SW 1271 (cell line): ENCODE results near the gene MRPS23.

ENCODE experiments used
- DNase-seq, 2 experiments: peaks; one replicate each; lab custom pipeline; 2025; lab: John Stamatoyannopoulos, UW

The MRPS23 gene

DNA sequence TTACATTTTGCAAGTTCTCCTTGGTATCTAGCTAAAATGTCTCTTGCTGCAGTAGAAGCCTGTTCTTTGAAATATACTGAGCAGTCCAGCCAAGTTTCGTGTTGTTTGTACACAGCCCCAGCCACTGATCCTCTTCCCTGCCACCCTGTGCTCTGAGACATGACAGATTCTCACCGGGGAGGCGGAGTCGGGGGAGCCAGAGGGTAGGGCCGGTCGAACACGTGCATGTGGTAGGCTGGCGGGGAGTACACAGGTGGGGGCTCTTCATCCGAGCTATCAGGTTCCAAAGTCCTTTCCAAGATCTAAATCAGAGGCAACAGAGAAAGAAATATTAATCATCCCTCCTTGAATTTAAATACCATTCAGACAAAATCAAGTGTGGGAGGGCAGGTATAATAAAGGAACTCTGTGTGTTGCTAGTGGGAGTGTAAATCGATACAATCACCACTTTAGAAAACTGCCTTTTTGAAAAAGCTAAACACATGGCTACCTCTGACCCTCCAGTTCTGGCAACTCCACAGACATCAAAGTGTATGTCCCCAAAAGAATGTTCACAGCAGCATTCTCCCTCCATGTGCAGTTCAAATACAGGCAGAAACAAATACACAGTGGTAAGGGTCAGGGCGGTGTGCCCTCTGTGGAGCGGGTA lies 29.7 kb upstream of the MRPS23 start:
- no peak for DNase-seq

DNA sequence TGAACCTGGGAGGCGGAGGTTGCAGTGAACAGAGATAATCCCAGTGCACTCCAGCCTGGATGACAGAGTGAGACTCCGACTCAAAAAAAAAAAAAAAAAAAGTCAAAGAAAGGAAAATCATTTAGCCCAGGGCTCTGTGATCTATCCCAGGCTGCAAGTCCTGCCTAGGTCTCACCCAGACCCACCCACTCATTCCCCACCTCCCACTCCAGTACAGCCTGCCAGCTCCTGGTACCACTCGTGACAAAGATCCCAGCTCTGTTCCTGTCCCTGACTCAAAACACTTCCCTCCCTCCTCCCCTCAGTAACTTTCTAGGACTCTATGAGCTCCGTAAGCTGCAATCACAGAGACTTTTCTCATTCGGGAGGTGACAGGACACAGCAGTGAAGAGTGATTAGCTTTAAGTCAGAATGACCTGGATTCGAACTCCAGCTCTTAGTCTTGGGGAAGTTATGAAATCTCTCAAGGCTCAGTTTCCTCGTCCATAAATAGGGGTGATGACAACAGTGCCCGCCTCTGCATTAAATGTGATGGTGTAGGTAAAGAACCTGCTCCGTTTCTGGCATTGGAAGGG lies 28.0 kb upstream of the MRPS23 start:
- DNase-seq: no peak

DNA sequence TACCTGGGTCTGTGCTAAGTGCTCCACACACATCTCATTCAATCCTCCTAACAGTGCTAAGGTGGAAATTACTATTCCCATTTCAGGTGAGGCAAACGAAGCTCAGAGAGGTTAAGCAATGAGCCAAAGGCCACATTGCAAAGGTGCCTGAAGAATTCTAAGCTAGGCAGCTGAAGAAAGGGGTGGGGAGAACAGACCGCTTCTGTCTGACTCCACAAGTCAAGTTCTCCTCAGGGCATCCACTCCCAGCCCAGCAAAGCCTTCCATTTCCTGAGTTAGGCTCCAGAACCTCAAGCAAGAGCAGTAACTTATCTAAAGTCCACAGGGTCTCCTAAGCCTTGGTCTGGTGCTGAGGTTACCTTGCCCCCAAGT lies 27.0 kb upstream of the MRPS23 start:
- no peak for DNase-seq

DNA sequence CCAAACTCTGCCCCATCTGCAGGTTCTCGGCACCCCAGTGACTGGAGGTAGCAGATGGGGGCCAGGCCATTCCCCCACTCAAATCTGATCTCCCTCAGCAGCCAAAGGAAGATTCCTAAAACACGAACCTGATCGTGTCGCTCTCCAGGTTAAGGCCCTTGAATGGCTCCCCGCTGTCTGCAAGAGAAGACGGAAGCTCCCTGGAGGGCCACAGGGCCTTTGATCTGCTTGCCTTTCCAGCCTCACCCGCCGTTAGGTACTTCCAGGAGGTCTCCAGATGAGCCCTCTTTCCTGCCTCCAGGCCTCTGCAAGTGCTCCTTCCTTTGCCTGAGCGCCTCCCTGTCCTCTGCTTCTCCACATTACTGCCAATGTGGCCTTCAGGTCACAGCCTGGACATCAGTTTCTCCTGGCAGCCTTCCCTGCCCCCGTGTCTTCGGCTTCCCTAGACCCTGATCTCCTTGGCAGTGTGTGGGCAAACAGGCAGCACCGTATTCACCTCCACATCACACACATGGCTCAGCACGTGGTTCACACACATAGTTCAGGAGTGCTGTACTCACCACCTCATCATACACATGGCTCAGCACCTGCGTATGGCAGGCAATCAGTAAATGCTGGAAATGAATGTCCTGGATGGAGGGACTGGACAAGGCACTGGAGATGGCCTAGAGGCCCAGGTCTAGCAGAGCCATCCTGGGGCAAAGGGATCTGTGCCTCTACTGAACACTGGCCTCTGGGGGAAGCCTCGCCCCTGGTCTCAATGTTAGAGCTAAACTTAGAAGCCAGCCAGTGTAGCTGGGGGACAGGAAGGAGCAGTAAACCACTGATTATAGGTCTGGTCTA lies 26.4 kb upstream of the MRPS23 start:
- DNase-seq: no peak

DNA sequence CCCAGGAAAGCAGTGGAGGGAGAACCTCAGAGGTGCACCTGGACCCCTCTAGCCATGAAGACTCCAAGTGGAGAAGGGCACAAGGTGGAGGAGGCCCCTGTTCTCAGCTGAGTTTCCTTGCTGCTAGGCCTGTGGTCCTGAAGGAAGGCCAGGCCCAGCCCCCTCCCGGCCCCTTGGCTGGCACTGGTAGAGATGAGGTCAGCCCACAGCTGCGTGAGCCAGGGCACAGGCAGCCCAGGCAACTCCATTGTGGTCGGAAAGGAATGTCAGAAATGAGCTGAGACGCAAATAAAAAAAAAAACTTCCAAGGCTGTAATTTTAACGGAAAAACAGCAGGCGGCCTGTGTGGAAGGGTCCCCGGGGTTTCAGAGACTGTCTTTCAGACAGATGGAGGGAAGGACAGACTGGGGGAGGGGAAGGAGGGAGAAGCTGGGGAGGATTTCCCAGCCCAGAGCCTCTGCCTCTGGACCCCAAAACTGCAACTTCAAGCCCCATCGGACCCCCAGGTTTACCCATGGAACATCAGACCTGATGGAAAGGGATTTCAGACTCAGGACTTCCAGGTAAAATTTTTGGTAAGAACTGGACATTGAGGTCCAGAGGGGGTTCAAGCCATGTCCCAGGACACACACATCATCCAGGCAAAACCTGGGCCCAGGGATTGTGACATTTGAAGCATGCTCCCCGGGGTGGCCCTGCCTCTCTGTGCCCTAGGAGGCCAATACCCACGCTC lies 25.6 kb upstream of the MRPS23 start:
- peak; percentile 92 to 95 for DNase-seq

- no peak for DNase-seq
Measured at GRCh38 chr17:57874434-57875289, 24.8 kb upstream of the MRPS23 start.

DNA sequence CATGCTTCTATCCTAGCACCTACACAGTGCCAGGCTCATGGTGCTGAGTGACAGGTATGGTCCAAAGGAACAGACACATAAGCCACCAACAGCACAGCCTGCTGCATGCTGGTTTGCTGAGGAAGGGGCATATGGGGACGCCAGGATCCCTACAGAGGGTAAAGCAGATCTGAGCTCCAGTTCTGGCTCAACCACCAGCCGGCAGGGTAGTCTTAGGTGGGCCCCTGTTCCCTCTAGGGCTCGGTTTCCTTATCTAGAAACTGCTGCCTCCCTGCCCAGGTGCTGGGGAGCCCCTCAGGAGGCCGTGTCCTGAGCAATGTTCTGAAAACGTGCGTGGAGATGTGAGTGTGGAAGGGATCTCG lies 24.2 kb upstream of the MRPS23 start:
- no peak for DNase-seq

- DNase-seq: no peak
Measured at GRCh38 chr17:57873261-57874057, 23.6 kb upstream of the MRPS23 start.

- DNase-seq: no peak
Measured at GRCh38 chr17:57872536-57872935, 22.7 kb upstream of the MRPS23 start.

- no peak for DNase-seq
Measured at GRCh38 chr17:57871863-57872262, 22.0 kb upstream of the MRPS23 start.

- DNase-seq: no peak
Measured at GRCh38 chr17:57871155-57871554, 21.3 kb upstream of the MRPS23 start.

DNA sequence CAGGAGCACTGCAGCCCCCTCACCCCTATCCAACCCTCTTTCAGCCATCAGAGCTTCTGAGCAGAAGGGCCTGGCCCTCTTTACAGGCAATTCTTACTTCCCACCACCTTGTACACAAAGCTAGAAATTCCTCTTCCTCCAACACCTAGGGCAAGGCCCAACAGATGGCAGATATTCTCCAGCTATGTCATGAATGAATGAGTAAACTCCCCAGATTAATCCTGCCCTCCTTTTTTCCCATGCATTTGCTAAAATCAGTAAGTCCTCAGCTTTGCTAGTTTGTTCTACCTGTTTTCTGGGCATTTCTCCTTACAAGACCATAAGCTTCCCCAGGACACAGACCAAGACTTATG lies 20.4 kb upstream of the MRPS23 start:
- DNase-seq: no peak

GRCh38 chr17:57869617-57870282 lies 19.9 kb upstream of the MRPS23 start:
- DNase-seq: no peak

GRCh38 chr17:57868910-57869616 lies 19.2 kb upstream of the MRPS23 start:
- no peak for DNase-seq

DNA sequence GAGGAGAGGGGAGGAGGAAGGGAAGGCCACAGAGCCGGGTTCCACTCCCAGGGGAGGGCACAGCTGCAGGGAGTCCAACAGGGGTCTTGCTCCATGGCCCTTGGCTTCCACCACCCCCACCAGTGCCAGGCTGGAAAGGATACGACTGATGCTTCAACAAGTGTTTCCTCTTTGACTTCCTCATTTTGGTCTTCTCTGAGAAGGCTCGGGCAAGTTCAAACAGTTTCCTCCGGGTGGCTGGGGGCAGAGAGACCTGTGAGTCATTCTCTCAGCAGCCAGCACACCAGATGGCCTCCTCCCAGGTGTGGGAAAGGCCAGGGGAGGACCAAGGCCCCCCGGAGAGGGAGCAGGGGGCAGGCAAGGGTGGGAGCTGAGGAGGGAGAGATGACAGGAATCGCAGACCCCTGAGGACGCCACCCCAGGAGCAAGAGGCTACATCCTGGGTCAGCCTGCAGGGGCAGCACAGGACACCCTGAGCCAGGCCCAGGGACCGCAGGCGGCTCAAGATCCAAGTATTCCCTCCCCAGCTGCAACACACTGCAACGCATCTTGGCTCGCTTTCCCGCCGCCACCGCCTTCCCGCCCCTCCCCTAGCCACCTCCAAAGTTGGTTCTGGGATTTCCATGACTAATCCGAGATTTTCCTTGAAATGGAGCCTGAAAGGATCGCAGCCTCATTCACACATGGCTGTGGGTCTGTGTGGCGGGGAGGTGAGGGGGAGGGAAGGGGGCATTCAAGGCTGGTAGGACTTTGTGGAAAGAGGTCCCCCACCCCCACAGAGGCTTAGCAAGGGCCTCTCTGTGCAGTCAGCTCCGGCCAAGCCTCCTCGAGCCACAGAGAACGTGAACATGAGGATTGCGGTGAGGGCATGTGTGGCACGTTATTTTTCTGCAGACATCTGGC lies 18.4 kb upstream of the MRPS23 start:
- DNase-seq: peak in 1 of 2 experiments; percentile 46

DNA sequence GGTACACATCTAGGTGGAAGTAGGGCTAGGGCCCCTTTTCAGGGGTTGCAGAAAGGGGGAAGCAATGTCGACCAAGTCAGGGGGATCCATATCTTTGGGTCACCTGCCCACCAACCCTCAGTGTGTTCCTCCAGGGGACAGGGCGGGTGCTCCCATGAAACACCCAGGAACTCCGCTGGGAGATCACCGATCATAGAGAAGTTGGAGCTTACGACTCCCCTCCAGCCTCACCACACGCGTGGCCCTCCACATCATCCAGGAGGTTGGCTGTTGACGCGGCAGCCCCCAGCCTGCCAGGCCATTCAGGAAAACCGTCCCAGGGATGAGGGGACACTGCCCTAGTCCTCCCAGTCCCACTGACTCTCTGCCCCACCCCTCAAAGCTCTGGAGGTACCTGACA lies 17.3 kb upstream of the MRPS23 start:
- DNase-seq: no peak

GRCh38 chr17:57866723-57867122 lies 16.9 kb upstream of the MRPS23 start:
- no peak for DNase-seq

GRCh38 chr17:57866319-57866718 lies 16.5 kb upstream of the MRPS23 start:
- DNase-seq: no peak

- DNase-seq: no peak
Measured at GRCh38 chr17:57864273-57864672, 14.4 kb upstream of the MRPS23 start.
